GM21528 (cell line): Measurements from ENCODE around the gene PCDHGB1.
"Not testable (repeated sequence)": the region's sequence is repeated elsewhere in the genome, so short reads cannot be mapped to it uniquely, and the experiment has no call there.

ENCODE experiments used
- ATAC-seq: cut with Tn5 transposase; IDR thresholded peaks from one replicate; pipeline ENCODE4 v1.9.1; 2021; ENCODE audit warnings: mild to moderate bottlenecking, moderate library complexity; ENCODE audit not compliant: unreplicated experiment, low FRiP score

Gene PCDHGB1

GRCh38 chr5:141349917-141350619 lies at the start of gene PCDHGB1:
Gene PCDHGB1, plus strand, starts transcription at chr5:141350099. Its CDS starts 162 bp downstream, at chr5:141350261.
- peak; percentile 55 for ATAC-seq

GRCh38 chr5:141303756-141304155 lies 46.1 kb upstream of the PCDHGB1 start, which contains the start of gene SLC25A2:
Gene SLC25A2, minus strand, starts transcription at chr5:141304049. Its CDS starts 184 bp downstream, at chr5:141303865.
- no peak for ATAC-seq

GRCh38 chr5:141306630-141307029 lies 43.3 kb upstream of the PCDHGB1 start:
- ATAC-seq: no peak

- ATAC-seq: no peak
Observed at GRCh38 chr5:141313711-141314110, 36.2 kb upstream of the PCDHGB1 start.

- not testable (repeated sequence) for ATAC-seq
Observed at GRCh38 chr5:141316963-141317362, 32.9 kb upstream of the PCDHGB1 start.

- ATAC-seq: no peak
Observed at GRCh38 chr5:141319202-141319601, 30.7 kb upstream of the PCDHGB1 start.

GRCh38 chr5:141319699-141320098 lies 30.2 kb upstream of the PCDHGB1 start:
- no peak for ATAC-seq

- ATAC-seq: peak; percentile 98
Observed at GRCh38 chr5:141320225-141321169, 29.4 kb upstream of the PCDHGB1 start, which contains the start of gene TAF7. Gene TAF7, minus strand, starts transcription at chr5:141320784. Its CDS starts 740 bp downstream, at chr5:141320044.

GRCh38 chr5:141322261-141322660 lies 27.6 kb upstream of the PCDHGB1 start:
- ATAC-seq: no peak

- ATAC-seq: peak; percentile 67
Observed at GRCh38 chr5:141326088-141326854, 23.6 kb upstream of the PCDHGB1 start.

- no peak for ATAC-seq
Observed at GRCh38 chr5:141328231-141328630, 21.7 kb upstream of the PCDHGB1 start.

- no peak for ATAC-seq
Observed at GRCh38 chr5:141330299-141331080, 19.4 kb upstream of the PCDHGB1 start, which contains the start of gene PCDHGA1. Gene PCDHGA1, plus strand, starts transcription at chr5:141330514.

- not testable (repeated sequence) for ATAC-seq
Observed at GRCh38 chr5:141332571-141332970, 17.3 kb upstream of the PCDHGB1 start.

GRCh38 chr5:141338538-141339306 lies 11.2 kb upstream of the PCDHGB1 start, which contains the start of gene PCDHGA2:
Gene PCDHGA2, plus strand, starts transcription at chr5:141338760.
- no peak for ATAC-seq

GRCh38 chr5:141340781-141341354 lies 9.0 kb upstream of the PCDHGB1 start:
- ATAC-seq: not testable (repeated sequence)

- ATAC-seq: no peak
Observed at GRCh38 chr5:141342773-141343172, 7.1 kb upstream of the PCDHGB1 start.

GRCh38 chr5:141343242-141343952 lies 6.5 kb upstream of the PCDHGB1 start, which contains the start of gene PCDHGA3:
Gene PCDHGA3, plus strand, starts transcription at chr5:141343829. Its CDS starts 205 bp downstream, at chr5:141344034.
- no peak for ATAC-seq
